GM18505 (cell line): ENCODE data around the gene YTHDC2.

Experiments
- ATAC-seq: cut with Tn5 transposase; IDR thresholded peaks from one replicate; pipeline ENCODE4 v1.9.1; 2021; ENCODE audit not compliant: unreplicated experiment
- POLR2A ChIP-seq: IDR thresholded peaks from 4 replicates; pipeline ENCODE4 v1.6.1; 2011; ENCODE audit warnings: borderline replicate concordance; ENCODE audit not compliant: insufficient read depth, insufficient read length; ENCODE audit errors: extremely low read depth

YTHDC2 gene

DNA sequence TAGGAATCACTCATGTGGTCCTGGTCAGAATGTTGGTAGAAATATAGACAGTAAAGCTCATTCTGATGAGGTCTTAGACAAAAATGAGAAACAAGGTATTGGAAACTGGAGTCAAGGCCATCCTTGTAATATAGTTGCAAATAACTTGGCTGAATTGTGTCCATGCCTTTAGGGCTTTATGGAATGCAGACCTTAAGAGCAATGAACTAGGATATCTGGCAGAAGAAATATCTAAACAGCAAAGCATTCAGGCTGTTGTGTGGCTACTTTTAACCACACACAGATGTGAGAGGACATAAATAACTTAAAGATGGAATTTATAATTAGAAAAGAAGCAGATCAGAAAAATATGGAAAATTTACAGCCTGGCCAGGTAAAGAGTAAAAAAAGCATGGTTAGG is 128.2 kb downstream of the YTHDC2 start:
- no peak for ATAC-seq
- no peak for TF ChIP-seq POLR2A
